IMR-90 (cell line): Measurements from ENCODE around the gene C1orf141. TPM values are rescaled to one million over a fixed set of nuclear protein-coding genes. Genes with fewer than 3 reads are reported as not detected.

Experiments used
- ATAC-seq: fragments of 200-7000 bp; cut with Tn5 transposase; 2 replicates; pipeline ENCODE4 v1.9.1; 2020; ENCODE audit warnings: low read depth, mild to moderate bottlenecking, moderate library complexity
- BruUV-seq: library from RNA; stranded (reverse); fragments of 400-500 nt; replicated peaks from 2 replicates; lab custom pipeline; 2021; lab: Mats Ljungman, UMichigan
- CTCF ChIA-PET: fragments of 300-600 bp; formaldehyde crosslinking; extraction: SDS; loops from one replicate; lab custom pipeline; 2021; ENCODE audit warnings: antibody characterized with exemption; lab: Yijun Ruan, JAX
- POLR2A ChIA-PET: fragments of 300-600 bp; sonication (Branson Sonifier 250); formaldehyde crosslinking; loops from one replicate; lab custom pipeline; 2022; ENCODE audit warnings: antibody characterized with exemption; ENCODE audit not compliant: unreplicated experiment; lab: Charles Lee
- DNase-seq: peaks from one replicate; pipeline ENCODE4 v3.0.0; 2013
- H2AFZ ChIP-seq: replicated peaks from 2 replicates; pipeline ENCODE3; 2013; ENCODE audit warnings: low read length, mild to moderate bottlenecking; ENCODE audit not compliant: poor library complexity
- H2AK5ac ChIP-seq: 2 replicates; pipeline ENCODE4 v1.6.1; 2013; ENCODE audit warnings: low read depth, low read length, inconsistent platforms
- H2AK9ac ChIP-seq: replicated peaks from 2 replicates; pipeline ENCODE3; 2013; ENCODE audit warnings: mild to moderate bottlenecking, low read depth, low read length, moderate library complexity; ENCODE audit not compliant: poor library complexity
- H2BK120ac ChIP-seq: 2 replicates; pipeline ENCODE4 v1.6.1; 2013; ENCODE audit warnings: low read depth, low read length, inconsistent platforms
- H2BK15ac ChIP-seq: 3 replicates; pipeline ENCODE4 v1.6.1; 2013; ENCODE audit warnings: low read depth, low read length, inconsistent platforms
- H2BK20ac ChIP-seq: 2 replicates; pipeline ENCODE4 v1.6.1; 2013; ENCODE audit warnings: low read depth, mild to moderate bottlenecking, inconsistent platforms, low read length, moderate library complexity
- H2BK5ac ChIP-seq: 2 replicates; pipeline ENCODE4 v1.6.1; 2013; ENCODE audit warnings: mild to moderate bottlenecking, low read depth, low read length, inconsistent platforms; ENCODE audit not compliant: poor library complexity, severe bottlenecking
- H3K14ac ChIP-seq: replicated peaks from 2 replicates; pipeline ENCODE4 v1.6.1; 2013; ENCODE audit warnings: low read depth, low read length, inconsistent platforms
- H3K18ac ChIP-seq: 2 replicates; pipeline ENCODE4 v1.6.1; 2013; ENCODE audit warnings: low read depth, low read length, control low read depth
- H3K23ac ChIP-seq: 2 replicates; pipeline ENCODE4 v1.6.1; 2013; ENCODE audit warnings: low read depth, low read length, inconsistent platforms
- H3K27ac ChIP-seq: 2 replicates; pipeline ENCODE4 v1.5.1; 2013; ENCODE audit warnings: mild to moderate bottlenecking, control low read depth, low read length; ENCODE audit not compliant: insufficient read depth
- H3K27me3 ChIP-seq: 2 replicates; pipeline ENCODE4 v1.6.1; 2013; ENCODE audit warnings: low read length; ENCODE audit not compliant: control insufficient read depth, insufficient read depth
- H3K36me3 ChIP-seq: 2 replicates; pipeline ENCODE4 v1.6.1; 2013; ENCODE audit warnings: low read length, mixed read lengths; ENCODE audit not compliant: control insufficient read depth, insufficient read depth
- H3K4ac ChIP-seq: 2 replicates; pipeline ENCODE4 v1.6.1; 2013; ENCODE audit warnings: low read depth, low read length, inconsistent platforms
- H3K4me1 ChIP-seq: 2 replicates; pipeline ENCODE4 v1.6.1; 2013; ENCODE audit warnings: low read length, mixed read lengths; ENCODE audit not compliant: control insufficient read depth, insufficient read depth
- H3K4me2 ChIP-seq: 2 replicates; pipeline ENCODE4 v1.6.1; 2013; ENCODE audit warnings: low read depth, mild to moderate bottlenecking, control low read depth, low read length, moderate library complexity
- H3K4me3 ChIP-seq: 2 replicates; pipeline ENCODE4 v1.5.1; 2013; ENCODE audit warnings: low read depth, mild to moderate bottlenecking, control low read depth, low read length, moderate library complexity; ENCODE audit not compliant: insufficient read depth
- H3K56ac ChIP-seq: 2 replicates; pipeline ENCODE4 v1.6.1; 2013; ENCODE audit warnings: low read length, inconsistent platforms; ENCODE audit not compliant: insufficient read depth; ENCODE audit errors: extremely low read depth
- H3K79me1 ChIP-seq, 2 experiments: 2 replicates each; pipeline ENCODE4 v1.6.1; 2013; ENCODE audit warnings: low read length in 2 of 2, inconsistent platforms in 1 of 2, low read depth in 1 of 2
- H3K9ac ChIP-seq: 2 replicates; pipeline ENCODE4 v1.6.1; 2013; ENCODE audit warnings: low read depth, low read length, control low read depth
- H3K9me1 ChIP-seq: 2 replicates; pipeline ENCODE4 v1.6.1; 2013; ENCODE audit warnings: low read length, inconsistent platforms; ENCODE audit not compliant: insufficient read depth
- H3K9me3 ChIP-seq: 2 replicates; pipeline ENCODE4 v1.6.1; 2013; ENCODE audit warnings: low read length; ENCODE audit not compliant: control insufficient read depth, insufficient read depth
- H4K20me1 ChIP-seq: 2 replicates; pipeline ENCODE4 v1.6.1; 2013; ENCODE audit warnings: low read length, inconsistent platforms; ENCODE audit not compliant: insufficient read depth
- H4K5ac ChIP-seq: 2 replicates; pipeline ENCODE4 v1.6.1; 2013; ENCODE audit warnings: mild to moderate bottlenecking, low read depth, low read length, control low read depth
- H4K8ac ChIP-seq, 2 experiments: 2 replicates each; pipeline ENCODE4 v1.6.1; 2013; ENCODE audit warnings: low read depth in 2 of 2, low read length in 2 of 2, control low read depth in 1 of 2, inconsistent platforms in 1 of 2
- H4K91ac ChIP-seq: 2 replicates; pipeline ENCODE4 v1.6.1; 2013; ENCODE audit warnings: low read depth, low read length, inconsistent platforms; ENCODE audit not compliant: insufficient read depth
- CEBPB ChIP-seq: IDR thresholded peaks from 2 replicates; pipeline ENCODE4 v1.6.1; 2012; ENCODE audit warnings: low read depth, low read length, improper control_type of control experiment
- CHD1 ChIP-seq: IDR thresholded peaks from 2 replicates; pipeline ENCODE4 v1.6.1; 2012; ENCODE audit warnings: low read depth, low read length, improper control_type of control experiment
- MAFK ChIP-seq: IDR thresholded peaks from 2 replicates; pipeline ENCODE4 v1.6.1; 2012; ENCODE audit warnings: low read depth, low read length, improper control_type of control experiment
- MAZ ChIP-seq: IDR thresholded peaks from 2 replicates; pipeline ENCODE4 v1.6.1; 2012; ENCODE audit warnings: low read depth, mild to moderate bottlenecking, low read length, improper control_type of control experiment, moderate library complexity, borderline replicate concordance
- MXI1 ChIP-seq: IDR thresholded peaks from 2 replicates; pipeline ENCODE4 v1.6.1; 2012; ENCODE audit warnings: low read depth, mild to moderate bottlenecking, low read length, moderate library complexity, borderline replicate concordance
- POLR2A ChIP-seq: IDR thresholded peaks from 2 replicates; pipeline ENCODE4 v1.6.1; 2012; ENCODE audit warnings: mild to moderate bottlenecking, low read depth, low read length
- RAD21 ChIP-seq: IDR thresholded peaks from 2 replicates; pipeline ENCODE4 v1.6.1; 2012; ENCODE audit warnings: low read length, improper control_type of control experiment
- RCOR1 ChIP-seq: IDR thresholded peaks from 2 replicates; pipeline ENCODE4 v1.6.1; 2012; ENCODE audit warnings: mild to moderate bottlenecking, low read length, improper control_type of control experiment; ENCODE audit not compliant: insufficient replicate concordance
- SMC3 ChIP-seq: fragments of 150-350 bp; IDR thresholded peaks from 2 replicates; pipeline ENCODE4 v1.6.1; 2016; ENCODE audit warnings: low read depth, mild to moderate bottlenecking, antibody characterized with exemption, low read length, moderate library complexity
- USF2 ChIP-seq: fragments of 150-350 bp; IDR thresholded peaks from 2 replicates; pipeline ENCODE4 v1.6.1; 2017; ENCODE audit warnings: mild to moderate bottlenecking, antibody characterized with exemption, low read length, low read depth
- WGBS, 2 experiments: methylation state at CpG; one replicate each; pipeline versions ENCODE4 v1.1.5 to v1.1.7; 2013; ENCODE audit warnings: missing lambda C conversion rate in 2 of 2; ENCODE audit not compliant: insufficient read length in 1 of 2; ENCODE audit errors: extremely low coverage in 2 of 2; 5-methylcytosine and 5-hydroxymethylcytosine counted together
- dilution Hi-C: fragments of 300-500 bp; cut with HindIII; formaldehyde crosslinking; loops from one replicate; pipeline ENCODE4 v1.14.3; 2018; ENCODE audit warnings: low sequenced_read_pairs; ENCODE audit not compliant: unreplicated experiment
- in situ Hi-C: fragments of 300-500 bp; cut with MboI; formaldehyde crosslinking; loops from 3 replicates; pipeline ENCODE4 v1.14.3; 2019; ENCODE audit warnings: low sequenced_read_pairs, inconsistent platforms, mixed read lengths
- intact Hi-C: fragments of 100-400 bp; cut with micrococcal nuclease; formaldehyde crosslinking; loops from 2 replicates; pipeline ENCODE4 v1.10.0; 2022
- polyA plus RNA-seq, 3 experiments: library from polyadenylated mRNA; depleted of rRNA; stranded (reverse); fragments of >200 nt; gene quantifications; 2 replicates each; pipeline ENCODE4 v1.2.3, GENCODE V29; 2012; ENCODE audit warnings: low replicate concordance in 1 of 3
- total RNA-seq: library from RNA; depleted of rRNA; stranded (reverse); fragments of >200 nt; gene quantifications from 2 replicates; pipeline ENCODE4 v1.2.3, GENCODE V29; 2012
- TF ChIP-seq, protein P1 (sequence below): conservative IDR thresholded peaks from 2 replicates; pipeline ENCODE4 v1.5.1; 2012; ENCODE audit warnings: mild to moderate bottlenecking, low read depth, low read length, improper control_type of control experiment

The C1orf141 gene
- total and polyA plus RNA-seq, 2 of the 4 experiments (the other 2 are of a cell fraction): not detected

GRCh38 chr1:67146539-67146938 lies 11.8 kb upstream of the C1orf141 start:
- Histone ChIP-seq H3K9me3 (no peaks in the 10 kb centered on the region), H2AK5ac (no peak overlapping the region), H3K27ac (no peak overlapping the region), H3K27me3 (no peaks in the 10 kb centered on the region; the same call in 1 of the 2 replicates), H4K20me1 (no peaks in the 10 kb centered on the region), H2AK9ac (peak overlapping the region; percentile 72), H3K4ac (no peak overlapping the region), H2BK5ac (no peak overlapping the region), H2AFZ (peak overlapping the region; percentile 32), H4K5ac (no peak overlapping the region; the same call in 1 of the 2 replicates), H2BK120ac (no peak overlapping the region), H3K36me3 (no peaks in the 10 kb centered on the region), H3K18ac (no peak overlapping the region), H3K4me1 (no peaks in the 10 kb centered on the region), H3K14ac (peak overlapping the region; percentile 53), H3K4me2 (no peak overlapping the region), H4K91ac (no peak overlapping the region), H3K79me1 (no peaks in the 10 kb centered on the region), H2BK20ac (0 out of 2 replicates have a peak overlapping the region, but pooled peaks have one; percentile 20), H4K8ac (no peak overlapping the region), H3K9me1 (no peaks in the 10 kb centered on the region), H2BK15ac (no peak overlapping the region), H3K23ac (no peak overlapping the region), H3K56ac (no peak overlapping the region), H3K4me3 (no peak overlapping the region), H3K9ac (no peak overlapping the region)
- ATAC-seq: no peak
- intact Hi-C loops: loop anchor here (5.0 kb wide), 1 partner anchor 66 kb away; no protein-coding TSS in a partner anchor
- in situ Hi-C loops: loop anchor here (5.0 kb wide), 2 partner anchors 149 to 384 kb away; no protein-coding TSS in a partner anchor
- WGBS, 2 experiments: no CpG with 5 or more reads among the region's 3 CpGs
- no TSS peak for BruUV-seq
- CTCF ChIA-PET: interaction anchor here (0.9 kb wide), 1 partner anchor 247 kb away, joined by 3 read pairs; no protein-coding TSS in a partner anchor
- dilution Hi-C loops: no loop called here
- POLR2A ChIA-PET: no interaction called here
- TF ChIP-seq USF2 (no peak), MXI1 (no peak), POLR2A (no peak), CEBPB (no peak), RCOR1 (no peak), RAD21 (no peak), MAFK (no peak), SMC3 (no peak), MAZ (no peak), CHD1 (no peak)
- TF ChIP-seq, protein P1, sequence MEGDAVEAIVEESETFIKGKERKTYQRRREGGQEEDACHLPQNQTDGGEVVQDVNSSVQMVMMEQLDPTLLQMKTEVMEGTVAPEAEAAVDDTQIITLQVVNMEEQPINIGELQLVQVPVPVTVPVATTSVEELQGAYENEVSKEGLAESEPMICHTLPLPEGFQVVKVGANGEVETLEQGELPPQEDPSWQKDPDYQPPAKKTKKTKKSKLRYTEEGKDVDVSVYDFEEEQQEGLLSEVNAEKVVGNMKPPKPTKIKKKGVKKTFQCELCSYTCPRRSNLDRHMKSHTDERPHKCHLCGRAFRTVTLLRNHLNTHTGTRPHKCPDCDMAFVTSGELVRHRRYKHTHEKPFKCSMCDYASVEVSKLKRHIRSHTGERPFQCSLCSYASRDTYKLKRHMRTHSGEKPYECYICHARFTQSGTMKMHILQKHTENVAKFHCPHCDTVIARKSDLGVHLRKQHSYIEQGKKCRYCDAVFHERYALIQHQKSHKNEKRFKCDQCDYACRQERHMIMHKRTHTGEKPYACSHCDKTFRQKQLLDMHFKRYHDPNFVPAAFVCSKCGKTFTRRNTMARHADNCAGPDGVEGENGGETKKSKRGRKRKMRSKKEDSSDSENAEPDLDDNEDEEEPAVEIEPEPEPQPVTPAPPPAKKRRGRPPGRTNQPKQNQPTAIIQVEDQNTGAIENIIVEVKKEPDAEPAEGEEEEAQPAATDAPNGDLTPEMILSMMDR: no peak
- DNase-seq: no peak
